ENCODE data around the gene ASB10.

The ASB10 gene

GRCh38 chr7:151210087-151210854 lies 23.2 kb upstream of the ASB10 start, which contains the start of gene H2BK1:
Gene H2BK1 (minus strand): TSS chr7:151210488. CDS start chr7:151210318, 170 bp downstream.
- no peak for DNase-seq

- DNase-seq: no peak
Observed at GRCh38 chr7:151209588-151209987, 22.5 kb upstream of the ASB10 start.

GRCh38 chr7:151208253-151208862 lies 21.3 kb upstream of the ASB10 start:
- DNase-seq: no peak

- no peak for DNase-seq
Observed at GRCh38 chr7:151207804-151208203, 20.8 kb upstream of the ASB10 start.

- DNase-seq: no peak
Observed at GRCh38 chr7:151207315-151207714, 20.3 kb upstream of the ASB10 start.

GRCh38 chr7:151206914-151207313 lies 19.9 kb upstream of the ASB10 start:
- no peak for DNase-seq

- DNase-seq: no peak
Observed at GRCh38 chr7:151205730-151206129, 18.7 kb upstream of the ASB10 start.

- no peak for DNase-seq
Observed at GRCh38 chr7:151204383-151205032, 17.5 kb upstream of the ASB10 start.

GRCh38 chr7:151202836-151203235 lies 15.8 kb upstream of the ASB10 start:
- DNase-seq: no peak

- no peak for DNase-seq
Observed at GRCh38 chr7:151201751-151202150, 14.7 kb upstream of the ASB10 start.

- DNase-seq: no peak
Observed at GRCh38 chr7:151201344-151201743, 14.3 kb upstream of the ASB10 start.

- DNase-seq: no peak
Observed at GRCh38 chr7:151198945-151199848, 12.1 kb upstream of the ASB10 start.

GRCh38 chr7:151197932-151198331 lies 10.9 kb upstream of the ASB10 start:
- DNase-seq: no peak

- no peak for DNase-seq
Observed at GRCh38 chr7:151195616-151196450, 8.8 kb upstream of the ASB10 start.

- DNase-seq: no peak
Observed at GRCh38 chr7:151194188-151194587, 7.1 kb upstream of the ASB10 start.

GRCh38 chr7:151193203-151193978 lies 6.3 kb upstream of the ASB10 start:
- no peak for DNase-seq

GRCh38 chr7:151192002-151192539 lies 5.0 kb upstream of the ASB10 start:
- DNase-seq: no peak

- no peak for DNase-seq
Observed at GRCh38 chr7:151191544-151191943, 4.5 kb upstream of the ASB10 start.

GRCh38 chr7:151189038-151189437 lies 2.0 kb upstream of the ASB10 start:
- no peak for DNase-seq

GRCh38 chr7:151188252-151188542 lies 1.1 kb upstream of the ASB10 start:
- DNase-seq: no peak

Data from T1000 (cell line).